Inflammatory macrophage treated with lipopolysaccharide for 1 hour (primary cell): ENCODE results near the gene HOMER3.

Source experiments
- DNase-seq, 2 donors: peaks; one replicate each; pipeline ENCODE4 v3.0.0-alpha.2; 2020 to 2022

The HOMER3 gene

GRCh38 chr19:18900700-18901481 lies 40.1 kb downstream of the HOMER3 start:
- no peak for DNase-seq

GRCh38 chr19:18899624-18900560 lies 41.1 kb downstream of the HOMER3 start:
- DNase-seq = no peak

- no peak for DNase-seq
Measured at GRCh38 chr19:18898607-18899408, 42.2 kb downstream of the HOMER3 start.

- no peak for DNase-seq
Measured at GRCh38 chr19:18898081-18898606, 42.9 kb downstream of the HOMER3 start.

- no peak for DNase-seq
Measured at GRCh38 chr19:18897094-18898029, 43.7 kb downstream of the HOMER3 start.

- DNase-seq = no peak
Measured at GRCh38 chr19:18896421-18896841, 44.6 kb downstream of the HOMER3 start.

- DNase-seq = no peak
Measured at GRCh38 chr19:18895824-18896341, 45.1 kb downstream of the HOMER3 start, which contains the start of gene CERS1. CERS1 (minus strand) TSS chr19:18896158; CDS start chr19:18896072, 86 bp downstream.

- DNase-seq = peak; percentile 26 to 31
Measured at GRCh38 chr19:18895038-18895823, 45.8 kb downstream of the HOMER3 start.

- DNase-seq = no peak
Measured at GRCh38 chr19:18894254-18895037, 46.6 kb downstream of the HOMER3 start.

- DNase-seq = no peak
Measured at GRCh38 chr19:18893587-18894253, 47.3 kb downstream of the HOMER3 start.

GRCh38 chr19:18889949-18890745 lies 50.9 kb downstream of the HOMER3 start:
- DNase-seq = no peak

- DNase-seq = no peak
Measured at GRCh38 chr19:18886972-18887371, 54.0 kb downstream of the HOMER3 start.

GRCh38 chr19:18883526-18884304 lies 57.3 kb downstream of the HOMER3 start:
- no peak for DNase-seq

- DNase-seq = no peak
Measured at GRCh38 chr19:18881491-18881890, 59.5 kb downstream of the HOMER3 start.

GRCh38 chr19:18879579-18880373 lies 61.2 kb downstream of the HOMER3 start:
- peak in 1 of 2 donors; percentile 37 for DNase-seq
